ENCODE data around the gene EXOC6.

GRCh38 chr10:92923416-92923815 lies 75.1 kb downstream of the EXOC6 start:
- TF ChIP-seq CTCF (conservative IDR thresholded peaks at IDR 0.05) (no peak), EZH2 (IDR thresholded peaks at IDR 0.05; ENCODE audit: low read depth) (no peak)

All from PC-9 (cell line).